Endothelial cell (in vitro differentiated cells): ENCODE results near the gene C5orf46. TPM values are rescaled to one million over a fixed set of nuclear protein-coding genes. Genes with fewer than 3 reads are reported as not detected.

Source experiments
- DNase-seq: peaks from one replicate; pipeline ENCODE4 v3.0.0; 2021; ENCODE audit warnings: low spot score
- H3K27ac Mint-ChIP-seq: one replicate; pipeline ENCODE4 v1.8.0; 2021; ENCODE audit warnings: mixed read lengths, inconsistent platforms; ENCODE audit not compliant: unreplicated experiment
- H3K27me3 Mint-ChIP-seq: one replicate; pipeline ENCODE4 v1.8.0; 2021; ENCODE audit warnings: mild to moderate bottlenecking, moderate library complexity, mixed read lengths, inconsistent platforms; ENCODE audit not compliant: unreplicated experiment
- H3K36me3 Mint-ChIP-seq: one replicate; pipeline ENCODE4 v1.8.0; 2021; ENCODE audit warnings: mild to moderate bottlenecking, low read depth, mixed read lengths, inconsistent platforms; ENCODE audit not compliant: unreplicated experiment
- H3K4me1 Mint-ChIP-seq: one replicate; pipeline ENCODE4 v1.8.0; 2021; ENCODE audit warnings: mild to moderate bottlenecking, mixed read lengths, inconsistent platforms; ENCODE audit not compliant: unreplicated experiment
- H3K4me3 Mint-ChIP-seq: one replicate; pipeline ENCODE4 v1.8.0; 2021; ENCODE audit warnings: mild to moderate bottlenecking, mixed read lengths, inconsistent platforms; ENCODE audit not compliant: unreplicated experiment
- H3K9me3 Mint-ChIP-seq: one replicate; pipeline ENCODE4 v1.8.0; 2021; ENCODE audit warnings: mixed read lengths, inconsistent platforms; ENCODE audit not compliant: unreplicated experiment
- CTCF ChIP-seq: fragments of 200-600 bp; sonication (generic); IDR thresholded peaks from one replicate; pipeline ENCODE4 v1.5.0; 2021; ENCODE audit warnings: antibody characterized with exemption; ENCODE audit not compliant: unreplicated experiment
- total RNA-seq: library from RNA; stranded (reverse); fragmentation: NEBNext Ultra II Directional; extraction: Animal tissue kit (Norgen Biotek cat#: 25700); gene quantifications from one replicate; pipeline ENCODE4 v1.2.1, GENCODE V29; 2021; ENCODE audit not compliant: unreplicated experiment

C5orf46 gene
- total RNA-seq, 1 donor from 2014 or later: not detected

- Mint-ChIP-seq H3K4me3 (no peak overlapping the region), H3K9me3 (no peaks in the 10 kb centered on the region)
- no peak for TF ChIP-seq CTCF
Observed at GRCh38 chr5:147911427-147911826, 5.1 kb upstream of the C5orf46 start.

GRCh38 chr5:147904110-147904509 is 2.2 kb downstream of the C5orf46 start:
- Mint-ChIP-seq H3K9me3 (no peaks in the 10 kb centered on the region), H3K27me3 (no peaks in the 10 kb centered on the region), H3K4me3 (no peak overlapping the region), H3K36me3 (no peaks in the 10 kb centered on the region), H3K4me1 (no peaks in the 10 kb centered on the region), H3K27ac (no peak overlapping the region)
- no peak for TF ChIP-seq CTCF
- DNase-seq: no peak

More at GRCh38 chr5:147911427-147911826, 5.1 kb upstream of the C5orf46 start:
- H3K4me1 Mint-ChIP-seq: no peaks in the 10 kb centered on the region
- H3K27ac Mint-ChIP-seq: no peak overlapping the region
- H3K27me3 Mint-ChIP-seq: no peaks in the 10 kb centered on the region
- no peak for DNase-seq
- no peaks in the 10 kb centered on the region for H3K36me3 Mint-ChIP-seq

GRCh38 chr5:147902609-147903115 is 3.7 kb downstream of the C5orf46 start:
- Mint-ChIP-seq H3K27ac (no peak overlapping the region), H3K27me3 (no peaks in the 10 kb centered on the region), H3K4me3 (no peak overlapping the region), H3K4me1 (no peaks in the 10 kb centered on the region), H3K36me3 (no peaks in the 10 kb centered on the region), H3K9me3 (no peaks in the 10 kb centered on the region)
- no peak for DNase-seq
- TF ChIP-seq CTCF: no peak

GRCh38 chr5:147901599-147902039 is 4.7 kb downstream of the C5orf46 start:
- no peak overlapping the region for H3K4me3 Mint-ChIP-seq
- no peak for DNase-seq

More at GRCh38 chr5:147901599-147902039, 4.7 kb downstream of the C5orf46 start:
- Mint-ChIP-seq H3K27ac (no peak overlapping the region), H3K36me3 (no peaks in the 10 kb centered on the region), H3K4me1 (no peaks in the 10 kb centered on the region), H3K9me3 (no peaks in the 10 kb centered on the region), H3K27me3 (no peaks in the 10 kb centered on the region)
- no peak for TF ChIP-seq CTCF
